H9 (cell line): Measurements from ENCODE around the gene SAFB. TPM values are rescaled to one million over a fixed set of nuclear protein-coding genes. Genes with fewer than 3 reads are reported as not detected.

Source experiments
- DNase-seq: peaks from one replicate; pipeline ENCODE4 v3.0.0-alpha.2; 2017
- H2AFZ ChIP-seq: one replicate; pipeline ENCODE4 v1.6.1; 2013; ENCODE audit warnings: mild to moderate bottlenecking, low read length, control low read depth, moderate library complexity
- H2AK5ac ChIP-seq: 2 replicates; pipeline ENCODE4 v1.6.1; 2013; ENCODE audit warnings: low read length, control low read depth, mixed read lengths; ENCODE audit not compliant: insufficient read length
- H2BK120ac ChIP-seq: one replicate; pipeline ENCODE4 v1.6.1; 2013; ENCODE audit warnings: low read depth, mild to moderate bottlenecking, low read length, control low read depth, inconsistent platforms; ENCODE audit not compliant: poor library complexity, severe bottlenecking
- H2BK12ac ChIP-seq: 2 replicates; pipeline ENCODE4 v1.6.1; 2013; ENCODE audit warnings: low read length, control low read depth, mixed read lengths, low read depth; ENCODE audit not compliant: insufficient read length
- H2BK15ac ChIP-seq: 2 replicates; pipeline ENCODE4 v1.6.1; 2013; ENCODE audit warnings: low read depth, low read length, control low read depth
- H2BK20ac ChIP-seq: one replicate; pipeline ENCODE4 v1.6.1; 2013; ENCODE audit warnings: low read depth, mild to moderate bottlenecking, low read length, control low read depth, inconsistent platforms; ENCODE audit not compliant: poor library complexity, severe bottlenecking
- H2BK5ac ChIP-seq: 2 replicates; pipeline ENCODE4 v1.6.1; 2013; ENCODE audit warnings: low read length, control low read depth, mixed read lengths; ENCODE audit not compliant: insufficient read length
- H3K14ac ChIP-seq: 2 replicates; pipeline ENCODE4 v1.6.1; 2013; ENCODE audit warnings: low read length, control low read depth; ENCODE audit not compliant: insufficient read depth
- H3K18ac ChIP-seq: 2 replicates; pipeline ENCODE4 v1.6.1; 2013; ENCODE audit warnings: low read depth, mild to moderate bottlenecking, mixed read lengths, low read length, control low read depth; ENCODE audit not compliant: insufficient read length
- H3K23ac ChIP-seq: 2 replicates; pipeline ENCODE4 v1.6.1; 2013; ENCODE audit warnings: low read length, control low read depth, mixed read lengths, low read depth; ENCODE audit not compliant: insufficient read length
- H3K23me2 ChIP-seq: 2 replicates; pipeline ENCODE4 v1.6.1; 2013; ENCODE audit warnings: low read depth, mild to moderate bottlenecking, mixed read lengths, low read length, control low read depth; ENCODE audit not compliant: insufficient read length, poor library complexity, severe bottlenecking
- H3K27ac ChIP-seq: 2 replicates; pipeline ENCODE4 v1.5.1; 2013; ENCODE audit warnings: low read length, control low read depth, mixed read lengths, low read depth; ENCODE audit not compliant: insufficient read length
- H3K27me3 ChIP-seq: 2 replicates; pipeline ENCODE4 v1.6.1; 2013; ENCODE audit warnings: low read length, control low read depth, inconsistent platforms; ENCODE audit not compliant: insufficient read depth
- H3K4ac ChIP-seq: 2 replicates; pipeline ENCODE4 v1.6.1; 2013; ENCODE audit warnings: low read depth, mild to moderate bottlenecking, control low read depth, inconsistent platforms, low read length, moderate library complexity
- H3K4me1 ChIP-seq: 2 replicates; pipeline ENCODE4 v1.6.1; 2013; ENCODE audit warnings: low read length, control low read depth, inconsistent platforms; ENCODE audit not compliant: insufficient read depth
- H3K4me2 ChIP-seq: 2 replicates; pipeline ENCODE4 v1.6.1; 2013; ENCODE audit warnings: low read length, control low read depth, mixed read lengths; ENCODE audit not compliant: insufficient read length, insufficient read depth
- H3K56ac ChIP-seq: 2 replicates; pipeline ENCODE4 v1.6.1; 2013; ENCODE audit warnings: low read depth, mild to moderate bottlenecking, mixed read lengths, low read length, control low read depth; ENCODE audit not compliant: insufficient read length
- H3K79me1 ChIP-seq: 2 replicates; pipeline ENCODE4 v1.6.1; 2013; ENCODE audit warnings: low read depth, mild to moderate bottlenecking, moderate library complexity, low read length, control low read depth, inconsistent platforms; ENCODE audit not compliant: insufficient read depth, poor library complexity, severe bottlenecking
- H3K79me2 ChIP-seq: 2 replicates; pipeline ENCODE4 v1.6.1; 2013; ENCODE audit warnings: low read length, control low read depth, inconsistent platforms; ENCODE audit not compliant: insufficient read depth
- H3K9ac ChIP-seq: 2 replicates; pipeline ENCODE4 v1.6.1; 2013; ENCODE audit warnings: low read length, control low read depth, mixed read lengths; ENCODE audit not compliant: insufficient read length; ENCODE audit errors: extremely low read depth
- H3K9me3 ChIP-seq: one replicate; pipeline ENCODE4 v1.6.1; 2013; ENCODE audit warnings: low read depth, low read length, inconsistent platforms; ENCODE audit not compliant: control insufficient read depth
- H3T11ph ChIP-seq: one replicate; pipeline ENCODE4 v1.6.1; 2013; ENCODE audit warnings: mild to moderate bottlenecking, low read length, control low read depth, inconsistent platforms
- H4K20me1 ChIP-seq: one replicate; pipeline ENCODE4 v1.6.1; 2013; ENCODE audit not compliant: control insufficient read depth, insufficient read length, insufficient read depth
- H4K5ac ChIP-seq: 2 replicates; pipeline ENCODE4 v1.6.1; 2013; ENCODE audit warnings: low read depth, mild to moderate bottlenecking, mixed read lengths, low read length, control low read depth; ENCODE audit not compliant: insufficient read length
- H4K8ac ChIP-seq: replicated peaks from 2 replicates; pipeline ENCODE4 v1.6.1; 2013; ENCODE audit warnings: low read length, control low read depth, mixed read lengths, low read depth; ENCODE audit not compliant: insufficient read length
- H4K91ac ChIP-seq: 2 replicates; pipeline ENCODE4 v1.6.1; 2013; ENCODE audit warnings: low read depth, mild to moderate bottlenecking, moderate library complexity, mixed read lengths, low read length, control low read depth; ENCODE audit not compliant: insufficient read length
- H3K27ac Mint-ChIP-seq, 3 experiments: 2 replicates in 2 of 3; 3 replicates in 1 of 3; pipeline ENCODE4 v1.8.0; 2020 to 2021; ENCODE audit warnings: mixed read lengths in 3 of 3, mild to moderate bottlenecking in 1 of 3, moderate library complexity in 1 of 3
- H3K27me3 Mint-ChIP-seq: 2 replicates; pipeline ENCODE4 v1.8.0; 2021; ENCODE audit warnings: low read depth, mild to moderate bottlenecking, moderate library complexity, mixed read lengths
- H3K36me3 Mint-ChIP-seq, 3 experiments: 2 replicates in 2 of 3; 3 replicates in 1 of 3; pipeline ENCODE4 v1.8.0; 2020 to 2021; ENCODE audit warnings: low read depth in 3 of 3, mixed read lengths in 3 of 3; ENCODE audit not compliant: insufficient read depth in 1 of 3
- H3K4me1 Mint-ChIP-seq, 2 experiments: 2 replicates each; pipeline ENCODE4 v1.8.0; 2020; ENCODE audit warnings: mixed read lengths in 2 of 2
- H3K4me3 Mint-ChIP-seq, 2 experiments: 2 replicates in 1 of 2; 3 replicates in 1 of 2; pipeline ENCODE4 v1.8.0; 2020 to 2021; ENCODE audit warnings: mild to moderate bottlenecking in 2 of 2, mixed read lengths in 2 of 2, moderate library complexity in 1 of 2
- H3K9me3 Mint-ChIP-seq, 2 experiments: 2 replicates in 1 of 2; 3 replicates in 1 of 2; pipeline ENCODE4 v1.8.0; 2020; ENCODE audit warnings: mild to moderate bottlenecking in 2 of 2, mixed read lengths in 2 of 2, moderate library complexity in 1 of 2
- CTCF ChIP-seq: fragments of 200-600 bp; sonication (generic); conservative IDR thresholded peaks from 3 replicates; pipeline ENCODE4 v1.8.0; 2021; ENCODE audit warnings: antibody characterized with exemption, mild to moderate bottlenecking
- WGBS: extraction: QIAGEN DNeasy Blood & Tissue Kit; methylation state at CpG from one replicate; pipeline ENCODE4 v1.1.7; 2013; ENCODE audit warnings: missing lambda C conversion rate, low lambda C conversion rate, mixed read lengths; ENCODE audit not compliant: insufficient read length; ENCODE audit errors: extremely low coverage; 5-methylcytosine and 5-hydroxymethylcytosine counted together
- total RNA-seq: library from RNA; stranded (reverse); gene quantifications from 2 replicates; pipeline ENCODE4 v1.2.1, GENCODE V29; 2021

The SAFB gene
- total RNA-seq, 1 experiment from 2014 or later: 110 TPM

- Histone ChIP-seq H3K14ac (no peak overlapping the region), H3K79me2 (peaks cover 12% of the 10 kb centered on the region; the same call in 1 of the 2 replicates), H4K91ac (no peak overlapping the region), H3K18ac (no peak overlapping the region), H2AFZ (no peak overlapping the region), H3K9ac (no peak overlapping the region), H2BK120ac (no peak overlapping the region), H3K4ac (no peak overlapping the region), H2BK12ac (no peak overlapping the region), H2BK20ac (no peak overlapping the region), H4K5ac (no peak overlapping the region), H2AK5ac (no peak overlapping the region), H3K9me3 (no peaks in the 10 kb centered on the region), H3T11ph (no peak overlapping the region), H4K8ac (no peak overlapping the region), H2BK15ac (no peak overlapping the region), H3K79me1 (peaks cover 7% of the 10 kb centered on the region), H3K27me3 (no peaks in the 10 kb centered on the region), H3K23me2 (no peaks in the 10 kb centered on the region), H3K27ac (no peak overlapping the region), H2BK5ac (no peak overlapping the region), H4K20me1 (no peaks in the 10 kb centered on the region), H3K56ac (no peak overlapping the region), H3K23ac (no peak overlapping the region), H3K4me2 (no peak overlapping the region), H3K4me1 (no peaks in the 10 kb centered on the region)
- Mint-ChIP-seq H3K36me3 (peaks cover 43 to 86% (median 81%) of the 10 kb centered on the region in 3 experiments; a peak in 6 of 7 replicates), H3K27me3 (no peaks in the 10 kb centered on the region), H3K9me3 (no peaks in the 10 kb centered on the region), H3K4me3 (no peak overlapping the region), H3K4me1 (no peaks in the 10 kb centered on the region; a peak in 1 of 4 replicates), H3K27ac (peak overlapping the region in 1 of 3 experiments; percentile 7; a peak in 1 of 7 replicates)
- WGBS: no CpG with 5 or more reads among the region's 5 CpGs
- TF ChIP-seq CTCF: no peak
- DNase-seq: no peak
Measured at GRCh38 chr19:5645409-5645808, 22.5 kb downstream of the SAFB start.
